Endothelial cell of umbilical vein (primary cell): ENCODE measurements around the gene RP9. TPM values are rescaled to one million over a fixed set of nuclear protein-coding genes. Genes with fewer than 3 reads are reported as not detected.

ENCODE experiments used
- BruUV-seq: library from RNA; stranded (reverse); fragments of 400-500 nt; replicated peaks from 2 replicates; lab custom pipeline; 2021; lab: Mats Ljungman, UMichigan
- CTCF ChIA-PET: fragments of 300-600, 350-600 bp; sonication (Branson Sonifier 250); formaldehyde crosslinking; loops from one replicate; lab custom pipeline; 2021; ENCODE audit warnings: antibody characterized with exemption, inconsistent platforms; lab: Charles Lee
- POLR2A ChIA-PET: fragments of 300-600, 350-600 bp; sonication (Branson Sonifier 250); formaldehyde crosslinking; loops from one replicate; lab custom pipeline; 2021; ENCODE audit warnings: antibody characterized with exemption, inconsistent platforms; lab: Charles Lee
- DNase-seq: peaks from one replicate; pipeline ENCODE4 v3.0.0-alpha.2; 2011; ENCODE audit warnings: low read depth, low spot score
- FAIRE-seq: peaks from 2 replicates; lab custom pipeline; 2011; peaks lifted over from hg19 to GRCh38; lab: Jason Lieb, UNC
- H2AFZ ChIP-seq: 2 replicates; pipeline ENCODE4 v1.6.0; 2012; ENCODE audit warnings: low read depth, low read length, control low read depth, inconsistent platforms
- H3K27ac ChIP-seq: 2 replicates; pipeline ENCODE4 v1.5.1; 2011; ENCODE audit warnings: low read depth, mild to moderate bottlenecking, control low read depth, low read length, moderate library complexity; ENCODE audit not compliant: insufficient read depth
- H3K27me3 ChIP-seq, 2 experiments: 2 replicates each; pipeline versions ENCODE4 v1.6.0 to v1.6.1; 2011; ENCODE audit warnings: low read length in 2 of 2, mixed read lengths in 1 of 2; ENCODE audit not compliant: control insufficient read depth in 2 of 2, insufficient read depth in 2 of 2
- H3K36me3 ChIP-seq, 2 experiments: 2 replicates in 1 of 2; 3 replicates in 1 of 2; pipeline ENCODE4 v1.5.1; 2011; ENCODE audit warnings: low read length in 2 of 2, mild to moderate bottlenecking in 1 of 2, moderate library complexity in 1 of 2; ENCODE audit not compliant: control insufficient read depth in 2 of 2, insufficient read depth in 2 of 2; ENCODE audit errors: extremely low read depth in 1 of 2
- H3K4me1 ChIP-seq: 3 replicates; pipeline ENCODE4 v1.5.1; 2011; ENCODE audit warnings: mild to moderate bottlenecking, low read length; ENCODE audit not compliant: control insufficient read depth, insufficient read depth; ENCODE audit errors: extremely low read depth
- H3K4me2 ChIP-seq: 2 replicates; pipeline ENCODE4 v1.6.1; 2011; ENCODE audit warnings: low read length, control low read depth, mixed read lengths; ENCODE audit not compliant: insufficient read depth
- H3K4me3 ChIP-seq, 3 experiments: fragments of 200-600 bp in 1 of 3; sonication (generic), shearing (Covaris generic) in 1 of 3; replicated peaks in 1 of 3; 2 replicates each; pipeline ENCODE4 v1.5.1; 2011 to 2016; ENCODE audit warnings: control low read depth in 3 of 3, low read length in 3 of 3, mild to moderate bottlenecking in 2 of 3, inconsistent platforms in 1 of 3, low read depth in 1 of 3, moderate library complexity in 1 of 3; ENCODE audit not compliant: insufficient read depth in 1 of 3
- H3K79me2 ChIP-seq: 2 replicates; pipeline ENCODE4 v1.6.0; 2012; ENCODE audit warnings: low read length, inconsistent platforms; ENCODE audit not compliant: control insufficient read depth, insufficient read depth
- H3K9ac ChIP-seq: replicated peaks from 2 replicates; pipeline ENCODE3; 2011; ENCODE audit warnings: low read length, control low read depth; ENCODE audit not compliant: insufficient read depth; ENCODE audit errors: extremely low read depth
- H3K9me1 ChIP-seq: replicated peaks from 3 replicates; pipeline ENCODE4 v1.6.0; 2011; ENCODE audit warnings: mild to moderate bottlenecking, low read length; ENCODE audit not compliant: control insufficient read depth, insufficient read depth; ENCODE audit errors: extremely low read depth
- H3K9me3 ChIP-seq: replicated peaks from 2 replicates; pipeline ENCODE4 v1.5.1; 2012; ENCODE audit warnings: low read length, inconsistent platforms; ENCODE audit not compliant: control insufficient read depth, insufficient read depth
- H4K20me1 ChIP-seq: replicated peaks from 2 replicates; pipeline ENCODE3; 2011; ENCODE audit warnings: mild to moderate bottlenecking, low read length; ENCODE audit not compliant: control insufficient read depth, insufficient read depth; ENCODE audit errors: extremely low read depth
- EZH2 ChIP-seq: IDR thresholded peaks from 2 replicates; pipeline ENCODE4 v1.6.1; 2012; ENCODE audit warnings: borderline replicate concordance, low read depth, mild to moderate bottlenecking, moderate library complexity, low read length, inconsistent platforms; ENCODE audit not compliant: severe bottlenecking
- FOS ChIP-seq: IDR thresholded peaks from 2 replicates; pipeline ENCODE4 v1.6.1; 2011; ENCODE audit warnings: mild to moderate bottlenecking, low read length, moderate library complexity, borderline replicate concordance; ENCODE audit not compliant: insufficient read depth
- GATA2 ChIP-seq: IDR thresholded peaks from 2 replicates; pipeline ENCODE4 v1.7.0; 2011; ENCODE audit warnings: low read depth, mild to moderate bottlenecking, moderate library complexity, mixed read lengths, low read length; ENCODE audit not compliant: insufficient read length, insufficient read depth
- JUN ChIP-seq: IDR thresholded peaks from 2 replicates; pipeline ENCODE4 v1.6.1; 2011; ENCODE audit warnings: borderline replicate concordance, low read depth; ENCODE audit not compliant: insufficient read length, insufficient read depth
- MAX ChIP-seq: IDR thresholded peaks from 2 replicates; pipeline ENCODE4 v1.6.1; 2011; ENCODE audit not compliant: insufficient read depth, insufficient read length
- MYC ChIP-seq: IDR thresholded peaks from one replicate; pipeline ENCODE4 v1.6.1; 2011; ENCODE audit warnings: mild to moderate bottlenecking, low read depth, low read length
- POLR2A ChIP-seq: IDR thresholded peaks from 2 replicates; pipeline ENCODE4 v1.6.1; 2012; ENCODE audit warnings: low read depth, mild to moderate bottlenecking, control low read depth, low read length
- POLR2AphosphoS5 ChIP-seq: IDR thresholded peaks from 2 replicates; pipeline ENCODE4 v1.6.1; 2012; ENCODE audit warnings: low read depth, mild to moderate bottlenecking, control low read depth, low read length, moderate library complexity; ENCODE audit not compliant: insufficient read depth
- dilution Hi-C: fragments of 300-500 bp; cut with MboI; formaldehyde crosslinking; loops from one replicate; pipeline ENCODE4 v1.15.0; 2019; ENCODE audit warnings: low sequenced_read_pairs; ENCODE audit not compliant: extremely low pct_ligation_motif_present
- intact Hi-C: fragments of 100-400 bp; cut with micrococcal nuclease; formaldehyde crosslinking; loops from one replicate; pipeline ENCODE4 v1.10.0; 2022
- polyA plus RNA-seq, 4 experiments: library from polyadenylated mRNA; depleted of rRNA in 3 of 4; stranded (reverse) in 3 of 4; unstranded in 1 of 4; fragments of >200 nt; gene quantifications; 2 replicates each; pipeline versions ENCODE4 v1.2.1 to v1.2.3, GENCODE V29; 2011 to 2012; ENCODE audit warnings: missing spikeins in 1 of 4
- total RNA-seq: library from RNA; stranded (reverse); gene quantifications from 2 replicates; pipeline ENCODE4 v1.2.3, GENCODE V29; 2021
- TF ChIP-seq, protein P1 (sequence below), 2 donors: IDR thresholded peaks; 1 replicate in 1 of 2; 2 replicates in 1 of 2; pipeline ENCODE4 v1.5.1; 2011; ENCODE audit warnings: low read length in 2 of 2, mild to moderate bottlenecking in 2 of 2, moderate library complexity in 2 of 2, control low read depth in 1 of 2, inconsistent platforms in 1 of 2, low read depth in 1 of 2; ENCODE audit not compliant: insufficient read depth in 1 of 2; ENCODE audit errors: extremely low read depth in 1 of 2

The RP9 gene
- total and polyA plus RNA-seq, 2 donors (not counting 3 experiments of a cell fraction or from before 2014, with no cell fraction given) = 16.0 to 18.5 TPM

GRCh38 chr7:33118383-33118782, 9.2 kb upstream of the RP9 start:
- dilution Hi-C loops (no loop called here), intact Hi-C loops (no loop called here)
- FAIRE-seq (no peak), DNase-seq (no peak)
- H3K4me2 ChIP-seq = no peak overlapping the region
- H3K4me1 ChIP-seq = no peaks in the 10 kb centered on the region
- H3K9ac ChIP-seq = no peak overlapping the region
- TF ChIP-seq FOS (no peak), JUN (no peak), POLR2A (no peak), MAX (no peak), MYC (no peak), POLR2AphosphoS5 (no peak), EZH2 (no peak), GATA2 (no peak)
- TF ChIP-seq, protein P1, sequence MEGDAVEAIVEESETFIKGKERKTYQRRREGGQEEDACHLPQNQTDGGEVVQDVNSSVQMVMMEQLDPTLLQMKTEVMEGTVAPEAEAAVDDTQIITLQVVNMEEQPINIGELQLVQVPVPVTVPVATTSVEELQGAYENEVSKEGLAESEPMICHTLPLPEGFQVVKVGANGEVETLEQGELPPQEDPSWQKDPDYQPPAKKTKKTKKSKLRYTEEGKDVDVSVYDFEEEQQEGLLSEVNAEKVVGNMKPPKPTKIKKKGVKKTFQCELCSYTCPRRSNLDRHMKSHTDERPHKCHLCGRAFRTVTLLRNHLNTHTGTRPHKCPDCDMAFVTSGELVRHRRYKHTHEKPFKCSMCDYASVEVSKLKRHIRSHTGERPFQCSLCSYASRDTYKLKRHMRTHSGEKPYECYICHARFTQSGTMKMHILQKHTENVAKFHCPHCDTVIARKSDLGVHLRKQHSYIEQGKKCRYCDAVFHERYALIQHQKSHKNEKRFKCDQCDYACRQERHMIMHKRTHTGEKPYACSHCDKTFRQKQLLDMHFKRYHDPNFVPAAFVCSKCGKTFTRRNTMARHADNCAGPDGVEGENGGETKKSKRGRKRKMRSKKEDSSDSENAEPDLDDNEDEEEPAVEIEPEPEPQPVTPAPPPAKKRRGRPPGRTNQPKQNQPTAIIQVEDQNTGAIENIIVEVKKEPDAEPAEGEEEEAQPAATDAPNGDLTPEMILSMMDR (IDR thresholded peaks at IDR 0.05; ENCODE audit: extremely low read depth in 1 of 2, insufficient read depth in 1 of 2, low read depth in 1 of 2, low read length in 2 of 2) = no peak
- no peaks in the 10 kb centered on the region for H3K36me3 ChIP-seq
- H3K9me3 ChIP-seq = peaks cover 1% of the 10 kb centered on the region
- H3K27ac ChIP-seq = no peak overlapping the region
- no peak overlapping the region for H2AFZ ChIP-seq
- no peaks in the 10 kb centered on the region for H3K79me2 ChIP-seq
- H3K4me3 ChIP-seq = no peak overlapping the region
- ChIA-PET CTCF (interaction anchor here (0.6 kb wide), 1 partner anchor 509 kb away, joined by 3 read pairs; no protein-coding TSS in a partner anchor), POLR2A (no interaction called here)
- peaks cover 12 to 20% of the 10 kb centered on the region in 2 experiments for H3K27me3 ChIP-seq
- H3K9me1 ChIP-seq = no peaks in the 10 kb centered on the region
- no TSS peak for BruUV-seq
- no peaks in the 10 kb centered on the region for H4K20me1 ChIP-seq
